ENCODE measurements around the gene AKNA.
"Not testable (repeated sequence)": the region's sequence is repeated elsewhere in the genome, so short reads cannot be mapped to it uniquely, and the experiment has no call there.

AKNA gene

DNA sequence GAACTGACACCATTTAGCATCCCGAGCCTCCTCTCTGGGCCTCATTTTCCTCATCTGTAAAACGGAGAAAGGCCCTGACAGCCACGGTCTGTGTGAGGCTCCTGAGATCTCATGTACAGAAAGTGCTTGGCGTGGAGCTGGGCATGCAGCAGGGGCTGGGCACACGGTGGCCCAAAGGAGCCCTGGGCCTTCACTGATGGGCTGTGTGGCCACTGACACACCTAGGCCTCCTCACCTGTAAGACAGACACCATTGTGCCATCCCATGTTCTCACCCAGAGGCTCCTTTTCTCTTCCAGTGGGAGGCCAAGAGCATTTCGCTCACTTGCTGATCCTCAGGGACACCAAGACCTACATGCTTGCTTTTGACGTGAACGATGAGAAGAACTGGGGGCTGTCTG is 63.3 kb downstream of the AKNA start:
- Histone ChIP-seq H3K9ac (ENCODE audit: low read length) (no peak overlapping the region), H3K4me3 (ENCODE audit: low read length) (no peak overlapping the region), H3K27me3 (ENCODE audit: control insufficient read depth, insufficient read depth, low read length) (no peaks in the 10 kb centered on the region), H3K4me1 (ENCODE audit: control insufficient read depth, insufficient read depth, low read length) (peaks cover 20% of the 10 kb centered on the region), H3K36me3 (ENCODE audit: control insufficient read depth, insufficient read depth, low read length) (no peaks in the 10 kb centered on the region), H3K9me3 (ENCODE audit: control insufficient read depth, low read length) (no peaks in the 10 kb centered on the region)

DNA sequence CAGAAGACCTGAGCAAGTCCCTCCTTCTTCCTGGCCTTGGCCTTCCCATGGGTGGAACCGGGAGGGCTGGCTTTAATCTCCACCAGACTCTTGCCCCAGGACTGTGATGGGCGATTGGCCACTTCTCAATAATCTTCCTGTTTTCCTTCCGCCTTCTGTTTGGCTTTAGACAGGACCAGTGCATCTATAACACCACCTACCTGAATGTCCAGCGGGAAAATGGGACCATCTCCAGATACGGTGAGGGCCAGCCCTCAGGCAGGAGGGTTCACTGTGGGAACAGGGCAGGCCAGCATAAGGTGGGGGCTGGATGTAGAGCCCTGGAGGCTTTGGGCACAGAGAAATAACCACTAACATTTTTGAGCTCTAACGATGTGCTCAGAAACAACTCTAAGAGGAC is 63.9 kb downstream of the AKNA start:
- not testable (repeated sequence) for H3K9me3 ChIP-seq (ENCODE audit: control insufficient read depth, low read length); H3K9ac ChIP-seq (ENCODE audit: low read length); H3K27me3 ChIP-seq (ENCODE audit: control insufficient read depth, insufficient read depth, low read length); H3K36me3 ChIP-seq (ENCODE audit: control insufficient read depth, insufficient read depth, low read length); H3K4me3 ChIP-seq (ENCODE audit: low read length)
- peaks cover 14% of the 10 kb centered on the region for H3K4me1 ChIP-seq (ENCODE audit: control insufficient read depth, insufficient read depth, low read length)

GRCh38 chr9:114322831-114323531 is 64.8 kb downstream of the AKNA start, which contains the start of gene ORM1:
Gene ORM1 (plus strand): TSS chr9:114323098. CDS start chr9:114323134, 36 bp downstream.
- H3K4me1 ChIP-seq (ENCODE audit: control insufficient read depth, insufficient read depth, low read length); H3K4me3 ChIP-seq (ENCODE audit: low read length); H3K36me3 ChIP-seq (ENCODE audit: control insufficient read depth, insufficient read depth, low read length); H3K9ac ChIP-seq (ENCODE audit: low read length); H3K9me3 ChIP-seq (ENCODE audit: control insufficient read depth, low read length); H3K27me3 ChIP-seq (ENCODE audit: control insufficient read depth, insufficient read depth, low read length): not testable (repeated sequence)

DNA sequence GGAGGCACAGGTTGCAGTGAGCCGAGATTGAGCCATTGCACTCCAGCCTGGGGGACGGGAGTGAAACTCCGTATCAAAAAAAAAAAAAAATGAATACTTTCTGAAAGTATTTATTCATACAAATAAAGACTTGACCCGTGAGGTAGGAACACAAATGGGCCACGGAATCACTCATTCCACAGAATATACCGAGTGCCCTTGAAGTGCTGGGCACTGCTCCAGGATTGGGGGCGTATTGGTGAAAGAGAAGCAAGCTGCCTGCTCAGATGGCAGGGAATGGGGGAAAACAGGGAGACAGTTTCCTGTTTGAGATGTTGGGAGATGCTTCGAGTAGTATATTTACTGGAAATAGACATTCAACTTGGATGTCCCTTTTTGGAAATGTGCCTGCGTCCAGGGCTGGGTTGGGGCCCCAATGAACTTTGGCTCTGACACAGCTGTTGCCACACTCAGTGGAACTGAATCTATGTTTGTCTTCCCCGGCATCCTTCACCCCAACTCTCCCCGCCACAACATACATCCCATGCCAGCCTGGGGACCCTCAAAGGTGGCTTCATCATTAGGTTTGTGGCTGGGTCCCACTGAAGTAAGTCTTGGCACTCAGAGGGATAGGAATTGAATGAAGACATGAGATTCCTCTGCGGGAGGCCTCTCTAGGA is 65.5 kb downstream of the AKNA start:
- not testable (repeated sequence) for H3K36me3 ChIP-seq (ENCODE audit: control insufficient read depth, insufficient read depth, low read length); H3K4me3 ChIP-seq (ENCODE audit: low read length); H3K4me1 ChIP-seq (ENCODE audit: control insufficient read depth, insufficient read depth, low read length); H3K9ac ChIP-seq (ENCODE audit: low read length); H3K27me3 ChIP-seq (ENCODE audit: control insufficient read depth, insufficient read depth, low read length); H3K9me3 ChIP-seq (ENCODE audit: control insufficient read depth, low read length)

GRCh38 chr9:114321759-114322158 is 66.0 kb downstream of the AKNA start:
- H3K27me3 ChIP-seq (ENCODE audit: control insufficient read depth, insufficient read depth, low read length) = no peaks in the 10 kb centered on the region

GRCh38 chr9:114320710-114321109 is 67.1 kb downstream of the AKNA start:
- H3K4me1 ChIP-seq (ENCODE audit: control insufficient read depth, insufficient read depth, low read length); H3K27me3 ChIP-seq (ENCODE audit: control insufficient read depth, insufficient read depth, low read length); H3K9me3 ChIP-seq (ENCODE audit: control insufficient read depth, low read length); H3K9ac ChIP-seq (ENCODE audit: low read length); H3K4me3 ChIP-seq (ENCODE audit: low read length); H3K36me3 ChIP-seq (ENCODE audit: control insufficient read depth, insufficient read depth, low read length): not testable (repeated sequence)

More at GRCh38 chr9:114321759-114322158, 66.0 kb downstream of the AKNA start:
- Histone ChIP-seq H3K36me3 (ENCODE audit: control insufficient read depth, insufficient read depth, low read length) (no peaks in the 10 kb centered on the region), H3K9ac (ENCODE audit: low read length) (no peak overlapping the region), H3K9me3 (ENCODE audit: control insufficient read depth, low read length) (no peaks in the 10 kb centered on the region), H3K4me1 (ENCODE audit: control insufficient read depth, insufficient read depth, low read length) (no peaks in the 10 kb centered on the region), H3K4me3 (ENCODE audit: low read length) (no peak overlapping the region)

DNA sequence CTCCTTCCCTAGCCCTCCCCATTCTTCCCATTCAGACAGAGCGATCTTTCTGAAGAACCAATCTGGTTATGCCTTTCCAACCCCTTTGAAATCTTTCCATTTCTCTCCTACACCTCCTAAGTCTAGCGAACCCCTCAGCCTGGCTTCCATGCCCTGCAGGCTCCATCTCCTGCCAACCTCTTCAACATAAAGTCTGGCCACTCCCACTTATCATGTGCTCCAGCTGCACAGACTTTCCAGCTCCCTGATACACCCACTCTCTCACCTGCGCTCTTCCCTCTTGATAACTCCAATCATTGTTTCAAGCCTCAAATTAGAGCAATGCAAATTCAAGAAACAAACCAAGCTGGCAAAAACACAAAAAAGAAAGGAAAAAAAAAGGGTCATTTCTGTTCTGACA is 68.6 kb downstream of the AKNA start:
- no peaks in the 10 kb centered on the region for H3K9me3 ChIP-seq (ENCODE audit: control insufficient read depth, low read length)
- H3K27me3 ChIP-seq (ENCODE audit: control insufficient read depth, insufficient read depth, low read length) = no peaks in the 10 kb centered on the region
- no peak overlapping the region for H3K9ac ChIP-seq (ENCODE audit: low read length)
- H3K4me3 ChIP-seq (ENCODE audit: low read length) = no peak overlapping the region
- H3K4me1 ChIP-seq (ENCODE audit: control insufficient read depth, insufficient read depth, low read length) = peaks cover 8% of the 10 kb centered on the region
- H3K36me3 ChIP-seq (ENCODE audit: control insufficient read depth, insufficient read depth, low read length) = no peaks in the 10 kb centered on the region

DNA sequence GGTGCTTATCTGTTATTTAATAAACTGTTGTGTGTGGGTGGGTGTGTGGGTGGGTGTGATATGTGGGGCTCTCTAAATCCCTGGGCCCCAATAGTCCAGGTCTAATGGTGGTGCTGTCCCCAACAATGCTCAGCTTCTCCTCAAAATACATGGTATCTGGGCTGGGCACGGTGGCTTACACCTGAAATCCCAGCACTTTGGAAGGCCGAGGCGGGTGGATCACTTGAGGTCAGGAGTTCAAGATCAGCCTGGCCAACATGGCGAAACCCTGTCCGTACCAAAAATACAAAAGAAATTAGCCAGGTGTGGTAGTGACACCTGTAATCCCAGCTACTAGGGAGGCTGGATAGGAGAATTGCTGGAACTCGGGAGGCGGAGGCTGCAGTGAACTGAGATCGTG is 69.4 kb downstream of the AKNA start:
- no peaks in the 10 kb centered on the region for H3K27me3 ChIP-seq (ENCODE audit: control insufficient read depth, insufficient read depth, low read length)
- H3K4me1 ChIP-seq (ENCODE audit: control insufficient read depth, insufficient read depth, low read length) = peaks cover 8% of the 10 kb centered on the region
- H3K9me3 ChIP-seq (ENCODE audit: control insufficient read depth, low read length) = no peaks in the 10 kb centered on the region
- no peaks in the 10 kb centered on the region for H3K36me3 ChIP-seq (ENCODE audit: control insufficient read depth, insufficient read depth, low read length)
- no peak overlapping the region for H3K4me3 ChIP-seq (ENCODE audit: low read length)
- no peak overlapping the region for H3K9ac ChIP-seq (ENCODE audit: low read length)

DNA sequence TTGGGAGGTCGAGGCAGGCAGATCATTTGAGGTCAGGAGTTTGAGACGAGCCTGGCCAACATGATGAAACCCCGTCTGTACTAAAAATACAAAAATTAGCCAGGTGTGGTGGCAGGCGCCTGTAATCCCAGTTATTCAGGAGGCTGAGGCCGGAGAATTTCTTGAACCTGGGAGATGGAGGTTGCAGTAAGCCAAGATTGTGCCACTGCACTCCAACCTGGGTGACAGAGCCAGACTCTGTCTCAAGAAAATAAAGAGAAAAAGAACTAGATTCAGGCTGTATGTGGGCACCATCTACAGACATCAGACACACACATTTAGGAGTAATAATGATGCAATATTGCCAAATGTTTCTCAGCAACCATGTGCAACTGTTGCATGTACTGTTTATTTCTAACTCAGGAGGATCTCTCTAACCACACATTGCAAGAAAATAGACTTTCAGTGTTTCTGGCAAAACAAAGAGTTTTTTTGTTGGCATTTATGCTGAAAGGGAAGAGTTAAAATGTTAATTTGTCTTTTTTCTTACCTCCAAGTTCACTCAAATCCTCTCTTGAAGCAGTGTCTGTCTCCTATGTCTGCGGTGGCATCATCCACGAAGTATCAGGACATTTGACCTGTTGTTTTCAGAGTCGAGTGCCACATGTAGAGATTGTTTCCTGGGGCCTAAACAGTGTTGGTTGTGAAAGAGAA is 70.0 kb downstream of the AKNA start:
- H3K4me1 ChIP-seq (ENCODE audit: control insufficient read depth, insufficient read depth, low read length) = peaks cover 8% of the 10 kb centered on the region
- H3K9me3 ChIP-seq (ENCODE audit: control insufficient read depth, low read length) = no peaks in the 10 kb centered on the region
- no peaks in the 10 kb centered on the region for H3K27me3 ChIP-seq (ENCODE audit: control insufficient read depth, insufficient read depth, low read length)
- no peaks in the 10 kb centered on the region for H3K36me3 ChIP-seq (ENCODE audit: control insufficient read depth, insufficient read depth, low read length)
- H3K4me3 ChIP-seq (ENCODE audit: low read length) = no peak overlapping the region
- H3K9ac ChIP-seq (ENCODE audit: low read length) = no peak overlapping the region

- Histone ChIP-seq H3K9ac (ENCODE audit: low read length) (no peak overlapping the region), H3K27me3 (ENCODE audit: control insufficient read depth, insufficient read depth, low read length) (no peaks in the 10 kb centered on the region), H3K9me3 (ENCODE audit: control insufficient read depth, low read length) (no peaks in the 10 kb centered on the region), H3K36me3 (ENCODE audit: control insufficient read depth, insufficient read depth, low read length) (no peaks in the 10 kb centered on the region), H3K4me3 (ENCODE audit: low read length) (no peak overlapping the region), H3K4me1 (ENCODE audit: control insufficient read depth, insufficient read depth, low read length) (peaks cover 8% of the 10 kb centered on the region)
These were observed 71.1 kb downstream of the AKNA start for GRCh38 chr9:114316605-114317230.

- H3K9ac ChIP-seq (ENCODE audit: low read length) = no peak overlapping the region
- H3K36me3 ChIP-seq (ENCODE audit: control insufficient read depth, insufficient read depth, low read length) = no peaks in the 10 kb centered on the region
- H3K27me3 ChIP-seq (ENCODE audit: control insufficient read depth, insufficient read depth, low read length) = no peaks in the 10 kb centered on the region
- H3K4me1 ChIP-seq (ENCODE audit: control insufficient read depth, insufficient read depth, low read length) = peaks cover 8% of the 10 kb centered on the region
- no peak overlapping the region for H3K4me3 ChIP-seq (ENCODE audit: low read length)
- no peaks in the 10 kb centered on the region for H3K9me3 ChIP-seq (ENCODE audit: control insufficient read depth, low read length)
These were observed 71.9 kb downstream of the AKNA start for GRCh38 chr9:114315723-114316363.
